H1 (cell line): Measurements from ENCODE around the gene CADPS. TPM values are rescaled to one million over a fixed set of nuclear protein-coding genes. Genes with fewer than 3 reads are reported as not detected.

Experiments used
- CTCF ChIA-PET: fragments of 300-600 bp; sonication (Branson Sonifier 250); formaldehyde crosslinking; loops from one replicate; lab custom pipeline; 2021; ENCODE audit not compliant: partially characterized antibody; lab: Charles Lee
- POLR2A ChIA-PET: fragments of 300-600 bp; sonication (Branson Sonifier 250); formaldehyde crosslinking; loops from one replicate; lab custom pipeline; 2021; ENCODE audit warnings: inconsistent platforms; ENCODE audit not compliant: partially characterized antibody; lab: Charles Lee
- DNase-seq, 2 experiments: peaks; one replicate each; pipeline versions ENCODE4 v3.0.0 to v3.0.0-alpha.2; 2010 to 2022; ENCODE audit warnings: low spot score in 2 of 2, low read depth in 1 of 2, mixed read lengths in 1 of 2
- FAIRE-seq: peaks from 2 replicates; lab custom pipeline; 2011; peaks lifted over from hg19 to GRCh38; lab: Jason Lieb, UNC
- H2AFZ ChIP-seq: 2 replicates; pipeline ENCODE4 v1.8.1; 2012; ENCODE audit warnings: low read length, inconsistent platforms
- H2AK5ac ChIP-seq: 2 replicates; pipeline ENCODE4 v1.6.1; 2013; ENCODE audit warnings: low read depth, low read length
- H2BK120ac ChIP-seq: replicated peaks from 2 replicates; pipeline ENCODE3; 2013; ENCODE audit warnings: low read depth, low read length, inconsistent platforms
- H2BK12ac ChIP-seq: 2 replicates; pipeline ENCODE4 v1.6.1; 2013; ENCODE audit warnings: low read depth, low read length
- H2BK15ac ChIP-seq: 2 replicates; pipeline ENCODE4 v1.6.1; 2013; ENCODE audit warnings: low read length
- H2BK20ac ChIP-seq: 2 replicates; pipeline ENCODE4 v1.6.1; 2013; ENCODE audit warnings: low read length
- H2BK5ac ChIP-seq: 2 replicates; pipeline ENCODE4 v1.6.1; 2013; ENCODE audit warnings: low read depth, low read length
- H3K14ac ChIP-seq: 2 replicates; pipeline ENCODE4 v1.6.1; 2013; ENCODE audit warnings: inconsistent platforms; ENCODE audit not compliant: insufficient read length
- H3K18ac ChIP-seq: 2 replicates; pipeline ENCODE4 v1.6.1; 2013; ENCODE audit warnings: low read length; ENCODE audit errors: extremely low read depth
- H3K23ac ChIP-seq: 2 replicates; pipeline ENCODE4 v1.6.1; 2013; ENCODE audit warnings: inconsistent platforms; ENCODE audit not compliant: insufficient read length
- H3K23me2 ChIP-seq: 2 replicates; pipeline ENCODE4 v1.6.1; 2013; ENCODE audit warnings: low read depth, low read length
- H3K27ac ChIP-seq: 2 replicates; pipeline ENCODE4 v1.6.1; 2011; ENCODE audit warnings: low read depth, low read length, inconsistent platforms
- H3K27me3 ChIP-seq, 4 experiments: replicated peaks in 1 of 4; 1 replicate in 1 of 4; 2 replicates in 3 of 4; pipeline versions ENCODE4 v1.6.1 to v1.8.1; 2011 to 2013; ENCODE audit warnings: low read length in 3 of 4, mild to moderate bottlenecking in 3 of 4, inconsistent platforms in 2 of 4, mixed read lengths in 2 of 4, moderate library complexity in 1 of 4; ENCODE audit not compliant: control insufficient read depth in 3 of 4, insufficient read depth in 3 of 4; ENCODE audit errors: extremely low read depth in 1 of 4
- H3K36me3 ChIP-seq, 4 experiments: 2 replicates each; pipeline versions ENCODE4 v1.6.1 to v1.8.1; 2011 to 2013; ENCODE audit warnings: mild to moderate bottlenecking in 4 of 4, low read length in 3 of 4, moderate library complexity in 2 of 4, control low read depth in 1 of 4, inconsistent platforms in 1 of 4; ENCODE audit not compliant: insufficient read depth in 4 of 4, control insufficient read depth in 2 of 4
- H3K4ac ChIP-seq: replicated peaks from 2 replicates; pipeline ENCODE3; 2013; ENCODE audit warnings: low read length, low read depth, mixed read lengths, inconsistent platforms; ENCODE audit not compliant: insufficient read length
- H3K4me1 ChIP-seq, 4 experiments: replicated peaks in 1 of 4; 1 replicate in 1 of 4; 2 replicates in 3 of 4; pipeline versions ENCODE4 v1.6.1 to v1.8.1; 2011 to 2013; ENCODE audit warnings: low read length in 3 of 4, inconsistent platforms in 2 of 4, mixed read lengths in 1 of 4; ENCODE audit not compliant: insufficient read depth in 4 of 4, control insufficient read depth in 3 of 4
- H3K4me2 ChIP-seq, 2 experiments: 2 replicates each; pipeline versions ENCODE4 v1.6.1 to v1.8.1; 2011 to 2013; ENCODE audit warnings: low read depth in 2 of 2, low read length in 2 of 2, control low read depth in 1 of 2, inconsistent platforms in 1 of 2, mild to moderate bottlenecking in 1 of 2; ENCODE audit not compliant: insufficient read depth in 1 of 2
- H3K4me3 ChIP-seq, 4 experiments: fragments of 200-600, 300-600 bp in 1 of 4; sonication (generic), shearing (Covaris generic), sonication (Bioruptor Twin) in 1 of 4; 2 replicates each; pipeline versions ENCODE4 v1.5.1 to v1.8.1; 2011 to 2016; ENCODE audit warnings: low read length in 4 of 4, low read depth in 3 of 4, control low read depth in 2 of 4, inconsistent platforms in 2 of 4, mild to moderate bottlenecking in 2 of 4, mixed read lengths in 1 of 4, moderate library complexity in 1 of 4; ENCODE audit not compliant: insufficient read depth in 2 of 4; ENCODE audit errors: extremely low read depth in 1 of 4
- H3K56ac ChIP-seq: replicated peaks from 2 replicates; pipeline ENCODE3; 2013; ENCODE audit warnings: low read depth, mild to moderate bottlenecking, mixed read lengths, low read length, inconsistent platforms; ENCODE audit not compliant: insufficient read length
- H3K79me1 ChIP-seq: 2 replicates; pipeline ENCODE4 v1.6.1; 2013; ENCODE audit warnings: low read depth, low read length, control low read depth
- H3K79me2 ChIP-seq, 2 experiments: 2 replicates each; pipeline versions ENCODE4 v1.6.1 to v1.8.1; 2012 to 2013; ENCODE audit warnings: low read length in 2 of 2, mild to moderate bottlenecking in 2 of 2, inconsistent platforms in 1 of 2; ENCODE audit not compliant: insufficient read depth in 2 of 2, control insufficient read depth in 1 of 2
- H3K9ac ChIP-seq, 4 experiments: replicated peaks in 1 of 4; 1 replicate in 1 of 4; 2 replicates in 3 of 4; pipeline versions ENCODE4 v1.6.1 to v1.8.1; 2011 to 2013; ENCODE audit warnings: low read depth in 3 of 4, low read length in 3 of 4, control low read depth in 2 of 4, mild to moderate bottlenecking in 2 of 4, moderate library complexity in 2 of 4, inconsistent platforms in 1 of 4; ENCODE audit errors: extremely low read depth in 1 of 4
- H3K9me3 ChIP-seq, 2 experiments: 2 replicates each; pipeline versions ENCODE4 v1.6.1 to v1.8.1; 2012 to 2013; ENCODE audit warnings: mild to moderate bottlenecking in 2 of 2, moderate library complexity in 2 of 2, control low read depth in 1 of 2, inconsistent platforms in 1 of 2, low read depth in 1 of 2, low read length in 1 of 2, mixed read lengths in 1 of 2; ENCODE audit not compliant: insufficient read depth in 2 of 2
- H4K20me1 ChIP-seq, 2 experiments: replicated peaks in 1 of 2; 2 replicates each; pipeline versions ENCODE3 to v1.8.1; 2011 to 2013; ENCODE audit warnings: inconsistent platforms in 2 of 2, low read length in 2 of 2, mild to moderate bottlenecking in 1 of 2; ENCODE audit not compliant: insufficient read depth in 2 of 2, control insufficient read depth in 1 of 2
- H4K5ac ChIP-seq: 2 replicates; pipeline ENCODE4 v1.6.1; 2013; ENCODE audit warnings: low read length, low read depth, mixed read lengths, inconsistent platforms; ENCODE audit not compliant: insufficient read length
- H4K8ac ChIP-seq: 2 replicates; pipeline ENCODE4 v1.8.0; 2013; ENCODE audit warnings: mild to moderate bottlenecking, moderate library complexity, low read length, inconsistent platforms; ENCODE audit not compliant: insufficient read depth; ENCODE audit errors: extremely low read depth
- H4K91ac ChIP-seq: replicated peaks from 2 replicates; pipeline ENCODE3; 2013; ENCODE audit warnings: low read length, mixed read lengths, inconsistent platforms; ENCODE audit not compliant: insufficient read length
- EZH2 ChIP-seq: fragments of 200-600 bp; sonication (generic); IDR thresholded peaks from 2 replicates; pipeline ENCODE4 v1.7.1; 2012; ENCODE audit warnings: low read depth, mild to moderate bottlenecking, moderate library complexity, low read length, inconsistent platforms; ENCODE audit not compliant: severe bottlenecking
- JUND ChIP-seq: IDR thresholded peaks from 2 replicates; pipeline ENCODE4 v1.6.1; 2011; ENCODE audit warnings: mild to moderate bottlenecking, improper control_type of control experiment, low read length
- NRF1 ChIP-seq: IDR thresholded peaks from 2 replicates; pipeline ENCODE4 v1.6.1; 2011; ENCODE audit warnings: mild to moderate bottlenecking, low read depth, low read length, improper control_type of control experiment
- RXRA ChIP-seq: IDR thresholded peaks from 2 replicates; pipeline ENCODE4 v1.6.1; 2011; ENCODE audit warnings: low read depth, mild to moderate bottlenecking, low read length, moderate library complexity; ENCODE audit not compliant: insufficient read depth
- YY1 ChIP-seq: IDR thresholded peaks from 2 replicates; pipeline ENCODE4 v1.6.1; 2011; ENCODE audit warnings: low read depth, mild to moderate bottlenecking, low read length
- WGBS, 2 experiments: shearing (Covaris generic) in 1 of 2; methylation state at CpG; one replicate each; pipeline versions ENCODE4 v1.1.6 to v1.1.7; 2013 to 2015; ENCODE audit warnings: low lambda C conversion rate in 2 of 2, mixed read lengths in 2 of 2, inconsistent platforms in 1 of 2, low coverage in 1 of 2, missing lambda C conversion rate in 1 of 2; ENCODE audit not compliant: insufficient replicate concordance in 2 of 2, insufficient coverage in 1 of 2, insufficient read length in 1 of 2; ENCODE audit errors: extremely low coverage in 1 of 2, missing lambda C conversion rate in 1 of 2; 5-methylcytosine and 5-hydroxymethylcytosine counted together
- polyA plus RNA-seq, 7 experiments: library from polyadenylated mRNA; depleted of rRNA in 3 of 7; stranded (reverse) in 5 of 7; unstranded in 2 of 7; fragments of >200 nt in 5 of 7; fragments of 200-250 nt in 2 of 7; gene quantifications; 1 replicate in 5 of 7; 2 replicates in 1 of 7; 4 replicates in 1 of 7; pipeline versions ENCODE4 v1.2.1 to v1.2.3, GENCODE V29; 2011 to 2013; ENCODE audit warnings: missing spikeins in 2 of 7, mixed read lengths in 2 of 7
- total RNA-seq: library from RNA; stranded (reverse); fragmentation: NEBNext Ultra II Directional; extraction: Animal tissue kit (Norgen Biotek cat#: 25700); gene quantifications from 2 replicates; pipeline ENCODE4 v1.2.1, GENCODE V29; 2021

Gene CADPS
- total and polyA plus RNA-seq, 2 of the 8 experiments (the other 6 are each of a cell fraction or from before 2014, with no cell fraction given), result 7.1 to 10.2 TPM

DNA sequence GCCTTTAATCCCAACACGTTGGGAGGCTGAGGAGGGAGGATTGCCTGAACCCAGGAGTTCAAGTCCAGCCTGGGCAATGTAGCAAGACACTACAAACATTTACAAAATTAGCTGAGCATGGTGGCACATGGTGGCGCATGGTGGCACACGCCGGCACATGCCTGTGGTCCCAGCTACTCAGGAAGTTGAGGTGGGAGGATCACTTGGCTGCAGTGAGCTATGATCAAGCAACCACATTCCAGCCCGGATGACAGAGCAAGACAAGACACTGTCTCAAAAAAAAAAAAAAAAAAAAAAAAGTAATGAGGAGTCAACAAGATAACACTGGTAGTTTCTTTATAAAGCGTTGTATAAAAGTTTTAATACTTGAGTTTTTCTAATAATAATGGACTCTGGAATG lies 511.9 kb downstream of the CADPS start:
- Histone ChIP-seq H2AFZ (no peak overlapping the region), H3K79me2 (no peaks in the 10 kb centered on the region), H2BK5ac (no peak overlapping the region), H3K23ac (no peak overlapping the region), H3K9me3 (no peaks in the 10 kb centered on the region), H3K4me2 (no peak overlapping the region), H3K27me3 (peaks cover 29 to 57% (median 50%) of the 10 kb centered on the region in 4 experiments), H3K79me1 (no peaks in the 10 kb centered on the region), H4K8ac (no peak overlapping the region), H3K56ac (no peak overlapping the region), H2BK15ac (no peak overlapping the region)
- TF ChIP-seq YY1 (no peak), JUND (no peak), NRF1 (no peak), RXRA (no peak), EZH2 (no peak)
- TF ChIP-seq, all 59 proteins: peak for 0
- Histone ChIP-seq H4K91ac (no peak overlapping the region), H2BK20ac (no peak overlapping the region), H2BK120ac (no peak overlapping the region), H3K36me3 (no peaks in the 10 kb centered on the region), H3K27ac (no peak overlapping the region), H3K9ac (no peak overlapping the region), H3K4ac (no peak overlapping the region), H3K4me1 (peaks cover 4 to 19% (median 16%) of the 10 kb centered on the region in 4 experiments; a peak in 6 of 7 replicates), H3K23me2 (0 out of 2 replicates have a peak, but pooled peaks cover 2% of the 10 kb centered on the region), H3K4me3 (no peak overlapping the region), H2BK12ac (no peak overlapping the region), H3K14ac (no peak overlapping the region), H4K5ac (no peak overlapping the region), H3K18ac (no peak overlapping the region), H2AK5ac (no peak overlapping the region), H4K20me1 (peaks cover 0 to 2% of the 10 kb centered on the region in 2 experiments)
- FAIRE-seq, result no peak
- 86% methylated on average over 6 of the region's 6 CpGs; no CpG with 5 or more reads in 1 of the 2 experiments for WGBS, 2 experiments
- ChIA-PET POLR2A (interaction anchor here (0.7 kb wide), 1 partner anchor 100 kb away, joined by 3 read pairs; no protein-coding TSS in a partner anchor), CTCF (interaction anchor here (0.9 to 3.5 kb wide), 3 partner anchors 31 to 198 kb away, joined by 3 to 17 read pairs (median 3); no protein-coding TSS in a partner anchor)
- DNase-seq, result no peak
